Endothelial cell of umbilical vein (primary cell): ENCODE data around the gene IRF5. TPM values are rescaled to one million over a fixed set of nuclear protein-coding genes. Genes with fewer than 3 reads are reported as not detected.

ENCODE experiments used
- BruUV-seq: library from RNA; stranded (reverse); fragments of 400-500 nt; replicated peaks from 2 replicates; lab custom pipeline; 2021; lab: Mats Ljungman, UMichigan
- CTCF ChIA-PET: fragments of 300-600, 350-600 bp; sonication (Branson Sonifier 250); formaldehyde crosslinking; loops from one replicate; lab custom pipeline; 2021; ENCODE audit warnings: antibody characterized with exemption, inconsistent platforms; lab: Charles Lee
- POLR2A ChIA-PET: fragments of 300-600, 350-600 bp; sonication (Branson Sonifier 250); formaldehyde crosslinking; loops from one replicate; lab custom pipeline; 2021; ENCODE audit warnings: antibody characterized with exemption, inconsistent platforms; lab: Charles Lee
- DNase-seq: peaks from one replicate; pipeline ENCODE4 v3.0.0-alpha.2; 2011; ENCODE audit warnings: low read depth, low spot score
- FAIRE-seq: peaks from 2 replicates; lab custom pipeline; 2011; peaks lifted over from hg19 to GRCh38; lab: Jason Lieb, UNC
- H2AFZ ChIP-seq: 2 replicates; pipeline ENCODE4 v1.6.0; 2012; ENCODE audit warnings: low read depth, low read length, control low read depth, inconsistent platforms
- H3K27ac ChIP-seq: 2 replicates; pipeline ENCODE4 v1.5.1; 2011; ENCODE audit warnings: low read depth, mild to moderate bottlenecking, control low read depth, low read length, moderate library complexity; ENCODE audit not compliant: insufficient read depth
- H3K27me3 ChIP-seq, 2 experiments: 2 replicates each; pipeline versions ENCODE4 v1.6.0 to v1.6.1; 2011; ENCODE audit warnings: low read length in 2 of 2, mixed read lengths in 1 of 2; ENCODE audit not compliant: control insufficient read depth in 2 of 2, insufficient read depth in 2 of 2
- H3K36me3 ChIP-seq, 2 experiments: 2 replicates in 1 of 2; 3 replicates in 1 of 2; pipeline ENCODE4 v1.5.1; 2011; ENCODE audit warnings: low read length in 2 of 2, mild to moderate bottlenecking in 1 of 2, moderate library complexity in 1 of 2; ENCODE audit not compliant: control insufficient read depth in 2 of 2, insufficient read depth in 2 of 2; ENCODE audit errors: extremely low read depth in 1 of 2
- H3K4me1 ChIP-seq: 3 replicates; pipeline ENCODE4 v1.5.1; 2011; ENCODE audit warnings: mild to moderate bottlenecking, low read length; ENCODE audit not compliant: control insufficient read depth, insufficient read depth; ENCODE audit errors: extremely low read depth
- H3K4me2 ChIP-seq: 2 replicates; pipeline ENCODE4 v1.6.1; 2011; ENCODE audit warnings: low read length, control low read depth, mixed read lengths; ENCODE audit not compliant: insufficient read depth
- H3K4me3 ChIP-seq, 3 experiments: fragments of 200-600 bp in 1 of 3; sonication (generic), shearing (Covaris generic) in 1 of 3; replicated peaks in 1 of 3; 2 replicates each; pipeline ENCODE4 v1.5.1; 2011 to 2016; ENCODE audit warnings: control low read depth in 3 of 3, low read length in 3 of 3, mild to moderate bottlenecking in 2 of 3, inconsistent platforms in 1 of 3, low read depth in 1 of 3, moderate library complexity in 1 of 3; ENCODE audit not compliant: insufficient read depth in 1 of 3
- H3K79me2 ChIP-seq: 2 replicates; pipeline ENCODE4 v1.6.0; 2012; ENCODE audit warnings: low read length, inconsistent platforms; ENCODE audit not compliant: control insufficient read depth, insufficient read depth
- H3K9ac ChIP-seq: replicated peaks from 2 replicates; pipeline ENCODE3; 2011; ENCODE audit warnings: low read length, control low read depth; ENCODE audit not compliant: insufficient read depth; ENCODE audit errors: extremely low read depth
- H3K9me1 ChIP-seq: replicated peaks from 3 replicates; pipeline ENCODE4 v1.6.0; 2011; ENCODE audit warnings: mild to moderate bottlenecking, low read length; ENCODE audit not compliant: control insufficient read depth, insufficient read depth; ENCODE audit errors: extremely low read depth
- H3K9me3 ChIP-seq: replicated peaks from 2 replicates; pipeline ENCODE4 v1.5.1; 2012; ENCODE audit warnings: low read length, inconsistent platforms; ENCODE audit not compliant: control insufficient read depth, insufficient read depth
- H4K20me1 ChIP-seq: replicated peaks from 2 replicates; pipeline ENCODE3; 2011; ENCODE audit warnings: mild to moderate bottlenecking, low read length; ENCODE audit not compliant: control insufficient read depth, insufficient read depth; ENCODE audit errors: extremely low read depth
- EZH2 ChIP-seq: IDR thresholded peaks from 2 replicates; pipeline ENCODE4 v1.6.1; 2012; ENCODE audit warnings: borderline replicate concordance, low read depth, mild to moderate bottlenecking, moderate library complexity, low read length, inconsistent platforms; ENCODE audit not compliant: severe bottlenecking
- FOS ChIP-seq: IDR thresholded peaks from 2 replicates; pipeline ENCODE4 v1.6.1; 2011; ENCODE audit warnings: mild to moderate bottlenecking, low read length, moderate library complexity, borderline replicate concordance; ENCODE audit not compliant: insufficient read depth
- GATA2 ChIP-seq: IDR thresholded peaks from 2 replicates; pipeline ENCODE4 v1.7.0; 2011; ENCODE audit warnings: low read depth, mild to moderate bottlenecking, moderate library complexity, mixed read lengths, low read length; ENCODE audit not compliant: insufficient read length, insufficient read depth
- JUN ChIP-seq: IDR thresholded peaks from 2 replicates; pipeline ENCODE4 v1.6.1; 2011; ENCODE audit warnings: borderline replicate concordance, low read depth; ENCODE audit not compliant: insufficient read length, insufficient read depth
- MYC ChIP-seq: IDR thresholded peaks from one replicate; pipeline ENCODE4 v1.6.1; 2011; ENCODE audit warnings: mild to moderate bottlenecking, low read depth, low read length
- POLR2A ChIP-seq: IDR thresholded peaks from 2 replicates; pipeline ENCODE4 v1.6.1; 2012; ENCODE audit warnings: low read depth, mild to moderate bottlenecking, control low read depth, low read length
- POLR2AphosphoS5 ChIP-seq: IDR thresholded peaks from 2 replicates; pipeline ENCODE4 v1.6.1; 2012; ENCODE audit warnings: low read depth, mild to moderate bottlenecking, control low read depth, low read length, moderate library complexity; ENCODE audit not compliant: insufficient read depth
- dilution Hi-C: fragments of 300-500 bp; cut with MboI; formaldehyde crosslinking; loops from one replicate; pipeline ENCODE4 v1.15.0; 2019; ENCODE audit warnings: low sequenced_read_pairs; ENCODE audit not compliant: extremely low pct_ligation_motif_present
- intact Hi-C: fragments of 100-400 bp; cut with micrococcal nuclease; formaldehyde crosslinking; loops from one replicate; pipeline ENCODE4 v1.10.0; 2022
- polyA plus RNA-seq, 4 experiments: library from polyadenylated mRNA; depleted of rRNA in 3 of 4; stranded (reverse) in 3 of 4; unstranded in 1 of 4; fragments of >200 nt; gene quantifications; 2 replicates each; pipeline versions ENCODE4 v1.2.1 to v1.2.3, GENCODE V29; 2011 to 2012; ENCODE audit warnings: missing spikeins in 1 of 4
- total RNA-seq: library from RNA; stranded (reverse); gene quantifications from 2 replicates; pipeline ENCODE4 v1.2.3, GENCODE V29; 2021
- TF ChIP-seq, protein P1 (sequence below), 2 donors: IDR thresholded peaks; 1 replicate in 1 of 2; 2 replicates in 1 of 2; pipeline ENCODE4 v1.5.1; 2011; ENCODE audit warnings: low read length in 2 of 2, mild to moderate bottlenecking in 2 of 2, moderate library complexity in 2 of 2, control low read depth in 1 of 2, inconsistent platforms in 1 of 2, low read depth in 1 of 2; ENCODE audit not compliant: insufficient read depth in 1 of 2; ENCODE audit errors: extremely low read depth in 1 of 2
- TF ChIP-seq, protein P2 (sequence below): IDR thresholded peaks from 2 replicates; pipeline ENCODE4 v1.6.1; 2011; ENCODE audit not compliant: insufficient read depth, insufficient read length

The IRF5 gene
- total and polyA plus RNA-seq, 2 donors (not counting 3 experiments of a cell fraction or from before 2014, with no cell fraction given): 0.31 to 0.36 TPM

DNA sequence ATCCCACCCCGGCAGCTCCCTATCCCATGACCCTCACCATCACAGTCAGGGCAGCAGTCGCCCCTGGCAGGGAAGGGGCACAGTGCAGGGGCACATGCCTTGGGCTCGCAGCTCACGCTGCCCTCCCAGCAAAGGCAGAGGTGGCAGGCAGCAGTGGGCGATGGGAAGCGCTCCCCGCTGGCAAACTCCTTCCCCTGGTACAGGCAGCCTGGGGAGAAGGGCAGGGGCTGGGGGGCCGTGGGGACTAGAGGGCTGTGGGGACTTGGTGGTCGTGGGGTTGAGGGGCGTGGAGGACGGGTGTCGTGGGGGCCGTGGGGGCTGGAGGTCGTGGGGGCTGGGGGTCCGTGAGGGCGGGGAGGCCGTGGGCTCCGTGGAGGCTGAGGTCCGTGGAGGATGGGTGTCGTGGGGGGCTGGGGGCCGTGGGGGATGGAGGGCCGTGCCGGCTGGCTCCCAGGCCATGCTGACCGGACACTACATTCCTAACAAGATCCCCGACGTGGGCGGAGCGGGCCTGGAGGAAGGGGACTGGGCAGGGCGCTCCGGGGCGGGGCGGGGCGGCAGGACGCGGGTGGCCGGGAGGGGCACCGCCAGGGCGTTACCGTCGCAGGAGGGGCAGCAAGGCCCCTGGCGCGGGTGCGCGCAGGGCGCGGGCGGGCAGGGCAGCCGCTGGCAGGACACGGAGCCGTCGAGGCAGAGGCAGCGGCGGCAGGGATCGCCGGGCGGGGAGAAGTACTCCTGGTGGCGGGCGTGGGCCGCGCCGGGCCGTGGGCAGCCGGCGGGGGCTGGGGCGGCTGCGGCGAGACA is 47.2 kb upstream of the IRF5 start:
- H3K9me3 ChIP-seq: no peaks in the 10 kb centered on the region
- TF ChIP-seq JUN (no peak), FOS (no peak), MYC (no peak), EZH2 (no peak), GATA2 (no peak), POLR2A (no peak), POLR2AphosphoS5 (no peak)
- TF ChIP-seq, protein P1, sequence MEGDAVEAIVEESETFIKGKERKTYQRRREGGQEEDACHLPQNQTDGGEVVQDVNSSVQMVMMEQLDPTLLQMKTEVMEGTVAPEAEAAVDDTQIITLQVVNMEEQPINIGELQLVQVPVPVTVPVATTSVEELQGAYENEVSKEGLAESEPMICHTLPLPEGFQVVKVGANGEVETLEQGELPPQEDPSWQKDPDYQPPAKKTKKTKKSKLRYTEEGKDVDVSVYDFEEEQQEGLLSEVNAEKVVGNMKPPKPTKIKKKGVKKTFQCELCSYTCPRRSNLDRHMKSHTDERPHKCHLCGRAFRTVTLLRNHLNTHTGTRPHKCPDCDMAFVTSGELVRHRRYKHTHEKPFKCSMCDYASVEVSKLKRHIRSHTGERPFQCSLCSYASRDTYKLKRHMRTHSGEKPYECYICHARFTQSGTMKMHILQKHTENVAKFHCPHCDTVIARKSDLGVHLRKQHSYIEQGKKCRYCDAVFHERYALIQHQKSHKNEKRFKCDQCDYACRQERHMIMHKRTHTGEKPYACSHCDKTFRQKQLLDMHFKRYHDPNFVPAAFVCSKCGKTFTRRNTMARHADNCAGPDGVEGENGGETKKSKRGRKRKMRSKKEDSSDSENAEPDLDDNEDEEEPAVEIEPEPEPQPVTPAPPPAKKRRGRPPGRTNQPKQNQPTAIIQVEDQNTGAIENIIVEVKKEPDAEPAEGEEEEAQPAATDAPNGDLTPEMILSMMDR (IDR thresholded peaks at IDR 0.05; ENCODE audit: extremely low read depth in 1 of 2, insufficient read depth in 1 of 2, low read depth in 1 of 2, low read length in 2 of 2): no peak
- TF ChIP-seq, protein P2, sequence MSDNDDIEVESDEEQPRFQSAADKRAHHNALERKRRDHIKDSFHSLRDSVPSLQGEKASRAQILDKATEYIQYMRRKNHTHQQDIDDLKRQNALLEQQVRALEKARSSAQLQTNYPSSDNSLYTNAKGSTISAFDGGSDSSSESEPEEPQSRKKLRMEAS: no peak
- DNase-seq: no peak
- H3K9me1 ChIP-seq: no peaks in the 10 kb centered on the region
- no peak overlapping the region for H3K4me3 ChIP-seq
- no peak overlapping the region for H3K27ac ChIP-seq
- H2AFZ ChIP-seq: peak overlapping the region; percentile 22
- ChIA-PET POLR2A (no interaction called here), CTCF (interaction anchor here (0.7 kb wide), 1 partner anchor 211 kb away, joined by 3 read pairs; no protein-coding TSS in a partner anchor)
- no peaks in the 10 kb centered on the region for H3K79me2 ChIP-seq
- H3K9ac ChIP-seq: no peak overlapping the region
- intact Hi-C loops (no loop called here), dilution Hi-C loops (no loop called here)
- H3K36me3 ChIP-seq: no peaks in the 10 kb centered on the region
- H3K27me3 ChIP-seq: peaks cover 6 to 14% of the 10 kb centered on the region in 2 experiments
- BruUV-seq: no TSS peak
- H3K4me1 ChIP-seq: no peaks in the 10 kb centered on the region
- no peak overlapping the region for H3K4me2 ChIP-seq
- FAIRE-seq: no peak
- H4K20me1 ChIP-seq: no peaks in the 10 kb centered on the region
